Rectal smooth muscle tissue (tissue), 1 donor: ENCODE results near the gene DENND1A.

Source experiments
- H3K27ac ChIP-seq: one replicate; pipeline ENCODE4 v1.7.0; 2013; ENCODE audit warnings: low read depth, low read length, inconsistent platforms
- H3K27me3 ChIP-seq: one replicate; pipeline ENCODE4 v1.7.0; 2013; ENCODE audit warnings: low read length; ENCODE audit not compliant: control insufficient read depth, insufficient read depth
- H3K36me3 ChIP-seq: one replicate; pipeline ENCODE4 v1.7.0; 2013; ENCODE audit warnings: low read length; ENCODE audit not compliant: control insufficient read depth, insufficient read depth
- H3K4me1 ChIP-seq: one replicate; pipeline ENCODE4 v1.7.0; 2013; ENCODE audit warnings: low read length; ENCODE audit not compliant: control insufficient read depth, insufficient read depth
- H3K4me3 ChIP-seq: one replicate; pipeline ENCODE4 v1.7.0; 2013; ENCODE audit warnings: low read length
- H3K9ac ChIP-seq: one replicate; pipeline ENCODE4 v1.7.0; 2013; ENCODE audit warnings: low read length

Gene DENND1A

GRCh38 chr9:123775289-123776284, 154.3 kb downstream of the DENND1A start:
- Histone ChIP-seq H3K36me3 (no peaks in the 10 kb centered on the region), H3K9ac (no peak overlapping the region), H3K4me1 (no peaks in the 10 kb centered on the region), H3K27me3 (no peaks in the 10 kb centered on the region), H3K4me3 (no peak overlapping the region), H3K27ac (no peak overlapping the region)

- no peak overlapping the region for H3K27ac ChIP-seq
- no peak overlapping the region for H3K9ac ChIP-seq
- no peaks in the 10 kb centered on the region for H3K27me3 ChIP-seq
- H3K4me3 ChIP-seq: no peak overlapping the region
- no peaks in the 10 kb centered on the region for H3K4me1 ChIP-seq
- no peaks in the 10 kb centered on the region for H3K36me3 ChIP-seq
Measured at GRCh38 chr9:123773783-123774182, 156.1 kb downstream of the DENND1A start.

- H3K9ac ChIP-seq: no peak overlapping the region
- H3K27me3 ChIP-seq: no peaks in the 10 kb centered on the region
- no peaks in the 10 kb centered on the region for H3K4me1 ChIP-seq
- no peaks in the 10 kb centered on the region for H3K36me3 ChIP-seq
- H3K4me3 ChIP-seq: no peak overlapping the region
- no peak overlapping the region for H3K27ac ChIP-seq
Measured at GRCh38 chr9:123772967-123773366, 157.0 kb downstream of the DENND1A start.

GRCh38 chr9:123772374-123772773, 157.6 kb downstream of the DENND1A start:
- H3K27ac ChIP-seq: no peak overlapping the region
- H3K36me3 ChIP-seq: no peaks in the 10 kb centered on the region
- no peaks in the 10 kb centered on the region for H3K27me3 ChIP-seq

GRCh38 chr9:123771690-123772089, 158.2 kb downstream of the DENND1A start:
- no peaks in the 10 kb centered on the region for H3K4me1 ChIP-seq
- H3K27ac ChIP-seq: no peak overlapping the region
- no peaks in the 10 kb centered on the region for H3K36me3 ChIP-seq
- H3K9ac ChIP-seq: no peak overlapping the region
- H3K4me3 ChIP-seq: no peak overlapping the region
- no peaks in the 10 kb centered on the region for H3K27me3 ChIP-seq

More at GRCh38 chr9:123772374-123772773, 157.6 kb downstream of the DENND1A start:
- Histone ChIP-seq H3K4me3 (no peak overlapping the region), H3K9ac (no peak overlapping the region), H3K4me1 (no peaks in the 10 kb centered on the region)

GRCh38 chr9:123769719-123770118, 160.2 kb downstream of the DENND1A start:
- no peak overlapping the region for H3K27ac ChIP-seq
- no peaks in the 10 kb centered on the region for H3K36me3 ChIP-seq
- no peak overlapping the region for H3K9ac ChIP-seq
- H3K4me3 ChIP-seq: no peak overlapping the region
- H3K4me1 ChIP-seq: no peaks in the 10 kb centered on the region
- H3K27me3 ChIP-seq: no peaks in the 10 kb centered on the region

GRCh38 chr9:123763910-123764588, 165.9 kb downstream of the DENND1A start:
- Histone ChIP-seq H3K9ac (no peak overlapping the region), H3K36me3 (no peaks in the 10 kb centered on the region), H3K27me3 (no peaks in the 10 kb centered on the region), H3K4me1 (peaks cover 3% of the 10 kb centered on the region), H3K27ac (no peak overlapping the region), H3K4me3 (no peak overlapping the region)

- Histone ChIP-seq H3K27ac (no peak overlapping the region), H3K36me3 (no peaks in the 10 kb centered on the region), H3K9ac (no peak overlapping the region)
Measured at GRCh38 chr9:123761905-123762605, 167.9 kb downstream of the DENND1A start.

GRCh38 chr9:123757960-123758359, 172.0 kb downstream of the DENND1A start:
- no peak overlapping the region for H3K4me3 ChIP-seq
- H3K27me3 ChIP-seq: no peaks in the 10 kb centered on the region
- H3K36me3 ChIP-seq: no peaks in the 10 kb centered on the region
- no peak overlapping the region for H3K27ac ChIP-seq
- H3K9ac ChIP-seq: no peak overlapping the region
- peaks cover 8% of the 10 kb centered on the region for H3K4me1 ChIP-seq

More at GRCh38 chr9:123761905-123762605, 167.9 kb downstream of the DENND1A start:
- H3K27me3 ChIP-seq: no peaks in the 10 kb centered on the region
- H3K4me1 ChIP-seq: peaks cover 5% of the 10 kb centered on the region
- H3K4me3 ChIP-seq: no peak overlapping the region

GRCh38 chr9:123757547-123757946, 172.4 kb downstream of the DENND1A start:
- Histone ChIP-seq H3K27ac (no peak overlapping the region), H3K36me3 (no peaks in the 10 kb centered on the region), H3K9ac (no peak overlapping the region), H3K4me3 (no peak overlapping the region), H3K4me1 (peaks cover 8% of the 10 kb centered on the region), H3K27me3 (no peaks in the 10 kb centered on the region)

GRCh38 chr9:123756484-123757106, 173.3 kb downstream of the DENND1A start:
- Histone ChIP-seq H3K9ac (no peak overlapping the region), H3K27me3 (no peaks in the 10 kb centered on the region), H3K27ac (no peak overlapping the region), H3K4me1 (peaks cover 5% of the 10 kb centered on the region), H3K36me3 (no peaks in the 10 kb centered on the region), H3K4me3 (no peak overlapping the region)
